ENCODE data around the gene PFN1.

The PFN1 gene

DNA sequence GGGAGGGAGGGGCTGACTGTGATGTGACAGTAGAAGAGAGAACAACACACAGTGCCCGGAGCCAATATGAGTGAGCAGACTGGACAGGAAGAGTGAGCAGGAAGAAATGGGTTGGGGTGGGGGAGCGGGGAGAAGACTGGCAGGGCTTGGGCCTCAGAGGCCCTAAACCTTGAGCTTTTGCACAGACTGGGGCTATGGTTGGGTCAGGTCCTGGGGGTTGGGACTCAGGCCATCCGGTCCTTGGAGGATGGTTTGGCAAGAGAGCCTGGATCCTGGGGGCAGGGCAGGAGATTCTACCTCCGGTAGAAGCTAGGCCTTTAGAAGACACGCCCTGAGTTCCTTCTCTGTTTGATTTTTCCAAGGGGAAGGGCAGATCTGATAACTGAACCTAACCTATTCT, 38.1 kb upstream of the PFN1 start:
- DNase-seq (ENCODE audit: low read depth), result peak; percentile 44
- H3K4me3 ChIP-seq (ENCODE audit: control insufficient read depth, low read depth, low read length), result peak overlapping the region; percentile 74

DNA sequence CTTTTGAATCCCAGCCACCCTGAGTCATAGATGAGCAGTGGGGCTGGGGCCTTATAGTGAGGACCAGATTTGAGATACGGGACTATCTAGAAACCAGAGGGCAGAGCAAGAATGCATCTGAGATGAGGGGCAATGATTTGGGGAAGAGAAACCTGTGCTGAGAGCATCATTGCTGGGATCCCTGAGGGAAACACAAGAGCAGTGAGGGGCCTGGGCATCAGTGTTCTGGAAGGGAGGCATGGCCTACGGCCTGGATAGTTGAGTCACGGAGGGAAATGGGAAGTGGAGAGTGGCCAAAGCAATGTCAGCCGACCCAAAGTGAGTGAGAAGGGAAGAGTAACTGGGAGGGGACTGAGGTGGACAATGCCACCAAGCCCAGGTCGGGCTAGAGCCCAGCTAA, 34.0 kb upstream of the PFN1 start:
- TF ChIP-seq CTCF (conservative IDR thresholded peaks at IDR 0.05; ENCODE audit: control insufficient read depth, insufficient read depth, low read depth, low read length), result no peak
- DNase-seq (ENCODE audit: low read depth), result peak; percentile 49
- no peak overlapping the region for H3K4me3 ChIP-seq (ENCODE audit: control insufficient read depth, low read depth, low read length)

More for the DNA sequence above, 38.1 kb upstream of the PFN1 start:
- no peak for TF ChIP-seq CTCF (conservative IDR thresholded peaks at IDR 0.05; ENCODE audit: control insufficient read depth, insufficient read depth, low read depth, low read length)

- peak; percentile 67 for TF ChIP-seq CTCF (conservative IDR thresholded peaks at IDR 0.05; ENCODE audit: control insufficient read depth, insufficient read depth, low read depth, low read length)
- no peak overlapping the region for H3K4me3 ChIP-seq (ENCODE audit: control insufficient read depth, low read depth, low read length)
Observed at GRCh38 chr17:4980644-4981216, 32.4 kb upstream of the PFN1 start.

DNA sequence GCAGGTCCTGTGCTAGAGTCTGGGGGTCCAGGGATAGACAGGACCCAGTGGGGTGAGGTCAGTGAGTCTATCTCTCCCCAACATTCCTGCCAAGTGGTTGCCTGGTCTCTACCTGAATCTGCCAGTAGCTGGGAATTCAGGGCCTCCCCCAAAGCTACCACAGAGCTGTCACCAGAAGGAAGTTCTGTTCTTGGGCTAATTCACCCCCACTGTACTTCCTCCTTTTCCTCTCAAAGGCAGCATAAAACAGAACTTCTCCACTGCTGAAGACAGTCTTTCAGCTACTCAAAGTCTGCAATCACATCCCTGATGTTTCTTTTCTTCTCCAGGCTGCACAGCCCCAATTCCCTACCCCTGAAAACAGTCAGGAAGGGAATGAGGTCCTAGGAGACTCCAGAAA, 30.4 kb upstream of the PFN1 start:
- no peak overlapping the region for H3K4me3 ChIP-seq (ENCODE audit: control insufficient read depth, low read depth, low read length)
- no peak for TF ChIP-seq CTCF (conservative IDR thresholded peaks at IDR 0.05; ENCODE audit: control insufficient read depth, insufficient read depth, low read depth, low read length)
- DNase-seq (ENCODE audit: low read depth), result no peak

More at GRCh38 chr17:4980644-4981216, 32.4 kb upstream of the PFN1 start:
- DNase-seq (ENCODE audit: low read depth), result peak; percentile 52

GRCh38 chr17:4974115-4974670, 25.9 kb upstream of the PFN1 start:
- no peak for TF ChIP-seq CTCF (conservative IDR thresholded peaks at IDR 0.05; ENCODE audit: control insufficient read depth, insufficient read depth, low read depth, low read length)
- H3K4me3 ChIP-seq (ENCODE audit: control insufficient read depth, low read depth, low read length), result no peak overlapping the region
- no peak for DNase-seq (ENCODE audit: low read depth)

- H3K4me3 ChIP-seq (ENCODE audit: control insufficient read depth, low read depth, low read length), result no peak overlapping the region
- TF ChIP-seq CTCF (conservative IDR thresholded peaks at IDR 0.05; ENCODE audit: control insufficient read depth, insufficient read depth, low read depth, low read length), result no peak
- DNase-seq (ENCODE audit: low read depth), result no peak
Observed at GRCh38 chr17:4973256-4974114, 25.2 kb upstream of the PFN1 start.
